Neuronal stem cell (in vitro differentiated cells): ENCODE data around the gene UCK2.

Source experiments
- DNase-seq: peaks from one replicate; pipeline ENCODE4 v3.0.0-alpha.2; 2013; ENCODE audit warnings: low spot score
- H2AFZ ChIP-seq: one replicate; pipeline ENCODE4 v1.6.1; 2013; ENCODE audit warnings: mild to moderate bottlenecking, low read length, inconsistent platforms
- H2AK5ac ChIP-seq: 2 replicates; pipeline ENCODE4 v1.6.1; 2013; ENCODE audit warnings: low read depth, mild to moderate bottlenecking, inconsistent platforms, low read length, moderate library complexity, mixed read lengths
- H2BK120ac ChIP-seq: 2 replicates; pipeline ENCODE4 v1.6.1; 2013; ENCODE audit warnings: low read depth, mild to moderate bottlenecking, inconsistent platforms, low read length, moderate library complexity, mixed read lengths
- H2BK12ac ChIP-seq: one replicate; pipeline ENCODE4 v1.6.1; 2013; ENCODE audit warnings: low read length, inconsistent platforms
- H2BK15ac ChIP-seq: 2 replicates; pipeline ENCODE4 v1.6.1; 2013; ENCODE audit warnings: mild to moderate bottlenecking, low read length, inconsistent platforms, mixed read lengths
- H2BK5ac ChIP-seq: one replicate; pipeline ENCODE4 v1.6.1; 2013; ENCODE audit warnings: inconsistent platforms, mild to moderate bottlenecking, low read length, moderate library complexity
- H3K14ac ChIP-seq: one replicate; pipeline ENCODE4 v1.6.1; 2013; ENCODE audit warnings: low read length, inconsistent platforms
- H3K18ac ChIP-seq: 2 replicates; pipeline ENCODE4 v1.6.1; 2013; ENCODE audit warnings: low read length, inconsistent platforms
- H3K23ac ChIP-seq: 2 replicates; pipeline ENCODE4 v1.6.1; 2013; ENCODE audit warnings: low read depth, mild to moderate bottlenecking, mixed read lengths, low read length, inconsistent platforms; ENCODE audit not compliant: poor library complexity
- H3K27ac ChIP-seq: replicated peaks from 3 replicates; pipeline ENCODE4 v1.5.1; 2013; ENCODE audit warnings: low read length, inconsistent platforms
- H3K27me3 ChIP-seq, 3 experiments: 2 replicates each; pipeline ENCODE4 v1.6.1; 2013; ENCODE audit warnings: low read length in 3 of 3, mild to moderate bottlenecking in 2 of 3, inconsistent platforms in 1 of 3, low read depth in 1 of 3, mixed read lengths in 1 of 3, moderate library complexity in 1 of 3; ENCODE audit not compliant: control insufficient read depth in 3 of 3, insufficient read depth in 3 of 3
- H3K36me3 ChIP-seq, 2 donors: replicated peaks in 1 of 2; 2 replicates each; pipeline ENCODE4 v1.6.1; 2013; ENCODE audit warnings: low read length in 2 of 2; ENCODE audit not compliant: control insufficient read depth in 2 of 2, insufficient read depth in 2 of 2
- H3K4ac ChIP-seq: 2 replicates; pipeline ENCODE4 v1.6.1; 2013; ENCODE audit warnings: inconsistent platforms, mild to moderate bottlenecking, low read length, moderate library complexity
- H3K4me1 ChIP-seq, 2 donors: 1 replicate in 1 of 2; 2 replicates in 1 of 2; pipeline ENCODE4 v1.6.1; 2013; ENCODE audit warnings: low read length in 2 of 2, low read depth in 1 of 2; ENCODE audit not compliant: control insufficient read depth in 2 of 2, insufficient read depth in 1 of 2
- H3K4me2 ChIP-seq: one replicate; pipeline ENCODE4 v1.6.1; 2013; ENCODE audit warnings: mild to moderate bottlenecking, low read length, inconsistent platforms; ENCODE audit not compliant: insufficient read depth, poor library complexity, severe bottlenecking
- H3K4me3 ChIP-seq, 2 donors: 2 replicates each; pipeline ENCODE4 v1.5.1; 2013; ENCODE audit warnings: low read length in 2 of 2, mild to moderate bottlenecking in 2 of 2, inconsistent platforms in 1 of 2, moderate library complexity in 1 of 2
- H3K79me1 ChIP-seq: one replicate; pipeline ENCODE4 v1.6.1; 2013; ENCODE audit warnings: low read depth, mild to moderate bottlenecking, inconsistent platforms, low read length, moderate library complexity
- H3K9ac ChIP-seq: one replicate; pipeline ENCODE4 v1.6.1; 2013; ENCODE audit warnings: mild to moderate bottlenecking, low read depth, low read length, inconsistent platforms; ENCODE audit not compliant: poor library complexity
- H3K9me3 ChIP-seq, 2 donors: replicated peaks in 1 of 2; 2 replicates each; pipeline versions ENCODE3 to v1.6.1; 2013; ENCODE audit warnings: low read length in 2 of 2, mild to moderate bottlenecking in 2 of 2, inconsistent platforms in 1 of 2, low read depth in 1 of 2, mixed read lengths in 1 of 2, moderate library complexity in 1 of 2; ENCODE audit not compliant: control insufficient read depth in 2 of 2, insufficient read depth in 1 of 2
- H4K8ac ChIP-seq: one replicate; pipeline ENCODE4 v1.6.1; 2013; ENCODE audit warnings: low read depth, mild to moderate bottlenecking, inconsistent platforms, low read length, moderate library complexity
- H4K91ac ChIP-seq: one replicate; pipeline ENCODE4 v1.6.1; 2013; ENCODE audit warnings: low read length, low read depth, mild to moderate bottlenecking, inconsistent platforms; ENCODE audit not compliant: poor library complexity
- WGBS, 2 donors: extraction: QIAGEN DNeasy Blood & Tissue Kit; methylation state at CpG; one replicate each; pipeline ENCODE4 v1.1.7; 2013; ENCODE audit warnings: missing lambda C conversion rate in 2 of 2, mixed read lengths in 1 of 2; ENCODE audit not compliant: insufficient read length in 2 of 2, insufficient replicate concordance in 1 of 2; ENCODE audit errors: extremely low coverage in 2 of 2; 5-methylcytosine and 5-hydroxymethylcytosine counted together

UCK2 gene

DNA sequence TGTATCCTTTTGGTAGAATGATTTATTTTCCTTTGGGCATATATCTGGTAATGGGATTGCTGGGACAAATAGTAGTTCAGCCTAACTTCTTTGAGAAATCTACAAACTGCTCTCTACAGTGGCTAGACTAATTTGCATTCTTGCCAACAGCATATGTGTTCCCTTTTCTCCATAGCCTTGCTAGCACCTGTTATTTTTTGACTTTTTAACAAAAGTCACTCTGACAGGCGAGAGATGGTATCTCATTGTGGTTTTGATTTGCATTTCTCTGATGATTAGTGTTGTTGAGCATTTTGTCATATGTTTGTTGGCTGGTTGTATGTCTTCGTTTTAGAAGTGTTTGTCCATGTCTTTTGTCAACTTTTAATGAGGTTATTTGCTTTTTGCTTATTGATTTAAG is 99.8 kb downstream of the UCK2 start:
- no peaks in the 10 kb centered on the region for H3K27me3 ChIP-seq
- H3K27ac ChIP-seq, result no peak overlapping the region
- H3K23ac ChIP-seq, result no peak overlapping the region
- DNase-seq, result no peak
- H2AK5ac ChIP-seq, result no peak overlapping the region
- H3K4ac ChIP-seq, result no peak overlapping the region
- H4K8ac ChIP-seq, result no peak overlapping the region
- no peaks in the 10 kb centered on the region for H3K79me1 ChIP-seq
- no peak overlapping the region for H3K18ac ChIP-seq
- no peak overlapping the region for H2BK5ac ChIP-seq
- no peak overlapping the region for H3K4me3 ChIP-seq
- no peak overlapping the region for H2BK12ac ChIP-seq
- no peak overlapping the region for H2AFZ ChIP-seq
- H2BK120ac ChIP-seq, result no peak overlapping the region
- no peaks in the 10 kb centered on the region for H3K36me3 ChIP-seq
- H3K9me3 ChIP-seq, result no peaks in the 10 kb centered on the region
- H2BK15ac ChIP-seq, result no peak overlapping the region
- H3K4me1 ChIP-seq, result no peaks in the 10 kb centered on the region
- WGBS, 2 donors, result no CpG with 5 or more reads among the region's 2 CpGs
- H3K4me2 ChIP-seq, result no peak overlapping the region
- H3K9ac ChIP-seq, result no peak overlapping the region
- H4K91ac ChIP-seq, result no peak overlapping the region
- no peak overlapping the region for H3K14ac ChIP-seq

DNA sequence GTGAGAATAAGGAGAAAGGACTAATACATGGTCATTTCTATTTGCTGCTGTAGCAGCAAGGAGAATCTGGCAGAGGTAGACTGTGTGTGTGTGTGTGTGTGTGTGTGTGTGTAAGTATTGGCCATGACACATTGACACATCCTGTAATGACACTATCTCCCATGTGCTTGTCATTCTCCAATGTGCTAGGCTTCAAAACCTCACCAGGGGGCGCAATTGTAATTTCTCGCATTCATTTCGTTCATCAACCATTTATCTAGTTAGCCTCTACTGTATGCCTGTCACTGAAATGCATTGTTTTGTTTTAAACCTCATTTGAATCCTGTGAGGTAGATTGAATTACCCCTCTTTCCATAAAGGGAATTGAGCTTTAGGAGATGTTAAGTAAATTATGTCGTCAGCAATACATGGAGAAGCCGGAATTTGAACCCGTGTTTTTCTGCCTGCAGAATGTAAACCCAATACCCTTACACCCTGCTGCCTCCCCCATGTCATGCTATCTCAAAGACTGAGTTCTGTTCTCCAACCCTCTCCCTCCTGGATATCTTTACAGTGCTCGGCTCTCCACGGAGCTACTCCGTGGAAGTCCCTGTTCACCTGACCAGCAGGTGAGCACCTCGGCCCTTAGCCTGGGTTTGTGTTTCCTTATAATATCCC is 100.8 kb downstream of the UCK2 start:
- Histone ChIP-seq H3K4me3 (no peak overlapping the region), H4K91ac (no peak overlapping the region), H2BK5ac (no peak overlapping the region), H2AFZ (no peak overlapping the region), H2BK12ac (no peak overlapping the region), H3K14ac (no peak overlapping the region), H2BK120ac (no peak overlapping the region), H4K8ac (no peak overlapping the region), H3K36me3 (no peaks in the 10 kb centered on the region), H2BK15ac (no peak overlapping the region), H3K4ac (no peak overlapping the region), H3K27ac (no peak overlapping the region), H2AK5ac (no peak overlapping the region), H3K9me3 (no peaks in the 10 kb centered on the region), H3K18ac (no peak overlapping the region), H3K27me3 (no peaks in the 10 kb centered on the region), H3K9ac (no peak overlapping the region), H3K23ac (no peak overlapping the region), H3K79me1 (no peaks in the 10 kb centered on the region), H3K4me2 (no peak overlapping the region), H3K4me1 (peaks cover 0 to under 1% of the 10 kb centered on the region in 2 donors)
- no peak for DNase-seq
- no CpG with 5 or more reads among the region's 10 CpGs for WGBS, 2 donors

DNA sequence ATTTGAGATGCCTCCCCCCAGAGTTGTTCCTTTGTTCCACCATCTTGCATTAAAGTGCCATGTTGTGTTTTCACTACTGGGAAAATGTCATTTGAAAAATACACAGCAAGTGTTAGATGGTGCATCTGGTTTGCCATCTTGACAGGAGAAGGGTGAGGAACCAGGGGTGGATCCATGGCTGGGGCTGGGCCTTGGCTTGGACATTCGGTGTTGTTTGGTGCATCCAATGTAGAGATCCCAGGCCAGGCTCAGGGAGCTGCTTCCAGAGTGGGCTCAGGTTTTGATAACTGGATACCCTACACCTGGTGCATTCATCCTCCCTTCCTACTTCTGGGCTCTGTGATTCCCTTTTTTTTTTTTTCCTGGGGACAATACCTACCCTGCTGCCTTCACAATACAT is 103.5 kb downstream of the UCK2 start:
- no peak overlapping the region for H3K4ac ChIP-seq
- H2BK15ac ChIP-seq, result no peak overlapping the region
- no peak overlapping the region for H3K14ac ChIP-seq
- no peak overlapping the region for H2AFZ ChIP-seq
- DNase-seq, result no peak
- H3K4me2 ChIP-seq, result no peak overlapping the region
- no peak overlapping the region for H3K9ac ChIP-seq
- no peak overlapping the region for H4K8ac ChIP-seq
- no peak overlapping the region for H3K4me3 ChIP-seq
- no peak overlapping the region for H2BK12ac ChIP-seq
- H3K23ac ChIP-seq, result no peak overlapping the region
- H2BK120ac ChIP-seq, result no peak overlapping the region
- H3K27me3 ChIP-seq, result peaks cover 0 to 1% (median 0%) of the 10 kb centered on the region in 3 experiments
- no peaks in the 10 kb centered on the region for H3K79me1 ChIP-seq
- no peak overlapping the region for H2AK5ac ChIP-seq
- H3K27ac ChIP-seq, result no peak overlapping the region
- no CpG with 5 or more reads among the region's 1 CpG for WGBS, 2 donors
- H4K91ac ChIP-seq, result no peak overlapping the region
- H3K36me3 ChIP-seq, result no peaks in the 10 kb centered on the region
- H3K18ac ChIP-seq, result no peak overlapping the region
- peaks cover 0 to 9% of the 10 kb centered on the region in 2 donors for H3K4me1 ChIP-seq
- H3K9me3 ChIP-seq, result no peaks in the 10 kb centered on the region
- no peak overlapping the region for H2BK5ac ChIP-seq

DNA sequence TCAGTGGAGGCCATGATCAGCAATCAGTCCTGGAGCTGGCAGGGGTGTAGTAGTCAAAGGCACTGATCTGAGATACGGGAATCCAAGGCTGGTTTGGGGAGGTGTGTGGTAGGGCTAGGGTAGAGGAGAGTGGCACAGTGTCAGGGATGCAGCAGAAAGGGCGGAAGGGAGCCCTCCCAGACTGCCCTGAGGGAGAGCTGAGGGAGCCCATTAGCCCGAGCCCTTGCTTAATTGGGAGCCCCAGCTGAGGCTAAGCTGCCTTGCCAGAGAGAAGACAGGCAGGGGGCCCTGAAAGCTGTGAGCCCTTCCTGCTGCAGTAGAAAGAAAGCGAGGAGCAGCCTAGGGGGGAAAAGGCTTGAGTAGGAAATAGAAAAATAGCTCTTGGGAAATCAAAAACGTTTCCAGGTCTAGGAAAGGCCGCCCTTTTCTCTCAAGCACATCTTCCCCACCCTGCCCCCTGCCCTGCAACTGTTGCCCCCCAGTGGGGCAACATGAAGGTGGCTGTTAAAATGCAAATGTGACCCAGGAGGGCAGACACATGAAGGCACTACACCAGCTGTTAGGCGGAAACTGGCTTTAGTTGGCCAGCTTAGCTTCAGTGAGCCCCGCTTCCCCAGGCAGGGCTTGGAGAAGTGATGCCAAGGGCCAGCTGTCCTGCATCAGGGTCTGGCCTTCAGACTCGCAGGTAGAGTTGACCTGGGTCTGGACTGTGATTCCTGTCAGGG is 106.2 kb downstream of the UCK2 start:
- peak overlapping the region; percentile 84 for H3K18ac ChIP-seq
- no peaks in the 10 kb centered on the region for H3K79me1 ChIP-seq
- no peak overlapping the region for H3K9ac ChIP-seq
- peak overlapping the region; percentile 12 for H3K4me2 ChIP-seq
- no peak for DNase-seq
- H4K8ac ChIP-seq, result no peak overlapping the region
- peaks cover 0 to 12% of the 10 kb centered on the region in 2 donors for H3K4me1 ChIP-seq
- H2AFZ ChIP-seq, result no peak overlapping the region
- peak overlapping the region; percentile 22 for H3K14ac ChIP-seq
- no peaks in the 10 kb centered on the region for H3K36me3 ChIP-seq
- H2BK5ac ChIP-seq, result no peak overlapping the region
- peak overlapping the region; percentile 36 for H2AK5ac ChIP-seq
- H2BK12ac ChIP-seq, result no peak overlapping the region
- peaks cover 0 to 3% (median 0%) of the 10 kb centered on the region in 3 experiments for H3K27me3 ChIP-seq
- H3K23ac ChIP-seq, result no peak overlapping the region
- H2BK120ac ChIP-seq, result peak overlapping the region; percentile 2
- no peak overlapping the region for H3K27ac ChIP-seq
- no peak overlapping the region for H3K4me3 ChIP-seq
- no peak overlapping the region for H3K4ac ChIP-seq
- peak overlapping the region; percentile 44 for H2BK15ac ChIP-seq
- WGBS, 2 donors, result no CpG with 5 or more reads among the region's 9 CpGs
- no peaks in the 10 kb centered on the region for H3K9me3 ChIP-seq
- no peak overlapping the region for H4K91ac ChIP-seq
